K562 (cell line): ENCODE results near the gene CCDC27. TPM values are rescaled to one million over a fixed set of nuclear protein-coding genes. Genes with fewer than 3 reads are reported as not detected.

Experiments
- ATAC-seq: fragments of 200-7000 bp; cut with Tn5 transposase; 3 replicates; pipeline ENCODE4 v1.9.1; 2020; ENCODE audit warnings: moderate library complexity
- BruUV-seq: library from RNA; stranded (reverse); fragments of 400-500 nt; replicated peaks from 2 replicates; lab custom pipeline; 2021; lab: Mats Ljungman, UMichigan
- CTCF ChIA-PET: fragments of 300-600 bp; formaldehyde crosslinking; extraction: SDS; loops from one replicate; lab custom pipeline; 2021; ENCODE audit warnings: low intra/inter-chr PET ratio; lab: Yijun Ruan, JAX
- POLR2A ChIA-PET: fragments of 300-600, 350-650 bp; sonication (Branson Sonifier 250); formaldehyde crosslinking; extraction: SDS; loops from one replicate; lab custom pipeline; 2021; ENCODE audit warnings: antibody characterized with exemption, inconsistent platforms; lab: Yijun Ruan, JAX
- DNase-seq, 4 experiments: peaks; one replicate each; pipeline versions ENCODE4 v3.0.0 to v3.0.0-alpha.2; 2011 to 2018; ENCODE audit warnings: low spot score in 3 of 4, mixed read lengths in 3 of 4; ENCODE audit errors: extremely low read depth in 1 of 4
- FAIRE-seq: peaks from 2 replicates; lab custom pipeline; 2011; peaks lifted over from hg19 to GRCh38; lab: Jason Lieb, UNC
- H2AFZ ChIP-seq: 2 replicates; pipeline ENCODE4 v1.6.0; 2011; ENCODE audit warnings: low read depth, low read length, control low read depth, inconsistent platforms
- H3K27ac ChIP-seq: fragments of 200-600 bp; 3 replicates; pipeline ENCODE4 v1.8.0; 2011; ENCODE audit warnings: low read depth, mild to moderate bottlenecking, control low read depth, inconsistent platforms, low read length, moderate library complexity, mixed read lengths; ENCODE audit errors: extremely low read depth
- H3K27me3 ChIP-seq, 2 experiments: fragments of 300-600 bp in 1 of 2; 2 replicates in 1 of 2; 3 replicates in 1 of 2; pipeline versions ENCODE4 v1.6.0 to v1.8.0; 2011; ENCODE audit warnings: inconsistent platforms in 2 of 2, low read length in 2 of 2, mild to moderate bottlenecking in 1 of 2, mixed read lengths in 1 of 2, moderate library complexity in 1 of 2; ENCODE audit not compliant: control insufficient read depth in 2 of 2, insufficient read depth in 2 of 2
- H3K36me3 ChIP-seq: fragments of 300-600 bp; 3 replicates; pipeline ENCODE4 v1.8.0; 2011; ENCODE audit warnings: mild to moderate bottlenecking, low read length, inconsistent platforms; ENCODE audit not compliant: control insufficient read depth, insufficient read depth
- H3K4me1 ChIP-seq, 2 experiments: fragments of 200-600 bp in 1 of 2; replicated peaks in 1 of 2; 2 replicates in 1 of 2; 3 replicates in 1 of 2; pipeline versions ENCODE4 v1.5.1 to v1.8.0; 2011; ENCODE audit warnings: inconsistent platforms in 2 of 2, low read length in 2 of 2, mild to moderate bottlenecking in 1 of 2, mixed read lengths in 1 of 2, moderate library complexity in 1 of 2; ENCODE audit not compliant: control insufficient read depth in 2 of 2, insufficient read depth in 2 of 2
- H3K4me2 ChIP-seq: 2 replicates; pipeline ENCODE4 v1.6.1; 2011; ENCODE audit warnings: low read length, control low read depth, inconsistent platforms, mixed read lengths; ENCODE audit not compliant: insufficient read depth
- H3K4me3 ChIP-seq: fragments of 200-600 bp; sonication (generic), shearing (Covaris generic); 2 replicates; pipeline ENCODE4 v1.5.1; 2016; ENCODE audit warnings: control low read depth, inconsistent platforms
- H3K79me2 ChIP-seq: fragments of 200-600 bp; 3 replicates; pipeline ENCODE4 v1.8.0; 2011; ENCODE audit warnings: low read length, inconsistent platforms; ENCODE audit not compliant: control insufficient read depth, insufficient read depth
- H3K9ac ChIP-seq, 2 experiments: 2 replicates each; pipeline versions ENCODE4 v1.6.0 to v1.6.1; 2011; ENCODE audit warnings: low read depth in 2 of 2, low read length in 2 of 2, control low read depth in 1 of 2, inconsistent platforms in 1 of 2, mild to moderate bottlenecking in 1 of 2, mixed read lengths in 1 of 2; ENCODE audit not compliant: insufficient read depth in 1 of 2
- H3K9me1 ChIP-seq: one replicate; pipeline ENCODE4 v1.6.0; 2011; ENCODE audit warnings: inconsistent platforms, mild to moderate bottlenecking, low read length, moderate library complexity; ENCODE audit not compliant: control insufficient read depth, insufficient read depth
- H3K9me3 ChIP-seq: replicated peaks from 2 replicates; pipeline ENCODE4 v1.5.1; 2011; ENCODE audit warnings: low read depth, low read length, inconsistent platforms; ENCODE audit not compliant: control insufficient read depth, insufficient read depth
- H4K20me1 ChIP-seq: replicated peaks from 2 replicates; pipeline ENCODE4 v1.6.1; 2011; ENCODE audit warnings: low read length, inconsistent platforms, mixed read lengths; ENCODE audit not compliant: control insufficient read depth, insufficient read depth
- ESRRA ChIP-seq: fragments of 450-650 bp; IDR thresholded peaks from 2 replicates; pipeline ENCODE4 v1.6.1; 2014; ENCODE audit warnings: low read depth, mild to moderate bottlenecking, moderate library complexity, borderline replicate concordance
- JUNB ChIP-seq: fragments of 450-650 bp; formaldehyde crosslinking; conservative IDR thresholded peaks from 2 replicates; pipeline ENCODE4 v1.4.0; 2020; ENCODE audit warnings: mild to moderate bottlenecking
- WGBS: fragments of 100-300 bp; shearing (Covaris generic); methylation state at CpG from one replicate; pipeline ENCODE4 v1.1.6; 2016; ENCODE audit warnings: low coverage, mixed read lengths; ENCODE audit not compliant: insufficient coverage; ENCODE audit errors: missing lambda C conversion rate; 5-methylcytosine and 5-hydroxymethylcytosine counted together
- in situ Hi-C: fragments of 300-500 bp; cut with MboI; formaldehyde crosslinking; loops from 4 replicates; pipeline ENCODE4 v1.15.0; 2018; ENCODE audit warnings: inconsistent platforms, mixed read lengths
- intact Hi-C: fragments of 100-400 bp; cut with micrococcal nuclease; formaldehyde crosslinking; loops from 2 replicates; pipeline ENCODE4 v1.14.2; 2022
- polyA plus RNA-seq, 8 experiments: library from polyadenylated mRNA; depleted of rRNA in 4 of 8; stranded (reverse) in 5 of 8; unstranded in 3 of 8; fragments of >200 nt; fragmentation: Nextera tagmentation in 2 of 8; fragmentation: Illumina TruSeq in 1 of 8; extraction: Ambion mirVana in 2 of 8; extraction: Trizol in 1 of 8; gene quantifications; 2 replicates each; pipeline versions ENCODE4 v1.2.1 to v1.2.3, GENCODE V29; 2011 to 2014; ENCODE audit warnings: inconsistent platforms in 1 of 8, missing spikeins in 1 of 8
- total RNA-seq, 7 experiments: library from RNA; depleted of rRNA in 6 of 7; stranded (reverse); fragments of >200 nt in 6 of 7; fragmentation: Illumina TruSeq in 2 of 7; extraction: Trizol in 2 of 7; gene quantifications; 2 replicates each; pipeline versions ENCODE4 v1.2.1 to v1.2.3, GENCODE V29; 2011 to 2021; ENCODE audit warnings: low replicate concordance in 1 of 7
- TF ChIP-seq, protein P1 (sequence below), 2 experiments: fragments of 150-350 bp in 1 of 2; IDR thresholded peaks; 2 replicates each; pipeline ENCODE4 v1.6.1; 2012 to 2016; ENCODE audit warnings: low read depth in 2 of 2, low read length in 2 of 2, mild to moderate bottlenecking in 1 of 2, moderate library complexity in 1 of 2

CCDC27 gene
- total and polyA plus RNA-seq, 9 of the 15 experiments (the other 6 are each of a cell fraction or from before 2014, with no cell fraction given) = 0.01 to 0.04 TPM; not detected in 7

DNA sequence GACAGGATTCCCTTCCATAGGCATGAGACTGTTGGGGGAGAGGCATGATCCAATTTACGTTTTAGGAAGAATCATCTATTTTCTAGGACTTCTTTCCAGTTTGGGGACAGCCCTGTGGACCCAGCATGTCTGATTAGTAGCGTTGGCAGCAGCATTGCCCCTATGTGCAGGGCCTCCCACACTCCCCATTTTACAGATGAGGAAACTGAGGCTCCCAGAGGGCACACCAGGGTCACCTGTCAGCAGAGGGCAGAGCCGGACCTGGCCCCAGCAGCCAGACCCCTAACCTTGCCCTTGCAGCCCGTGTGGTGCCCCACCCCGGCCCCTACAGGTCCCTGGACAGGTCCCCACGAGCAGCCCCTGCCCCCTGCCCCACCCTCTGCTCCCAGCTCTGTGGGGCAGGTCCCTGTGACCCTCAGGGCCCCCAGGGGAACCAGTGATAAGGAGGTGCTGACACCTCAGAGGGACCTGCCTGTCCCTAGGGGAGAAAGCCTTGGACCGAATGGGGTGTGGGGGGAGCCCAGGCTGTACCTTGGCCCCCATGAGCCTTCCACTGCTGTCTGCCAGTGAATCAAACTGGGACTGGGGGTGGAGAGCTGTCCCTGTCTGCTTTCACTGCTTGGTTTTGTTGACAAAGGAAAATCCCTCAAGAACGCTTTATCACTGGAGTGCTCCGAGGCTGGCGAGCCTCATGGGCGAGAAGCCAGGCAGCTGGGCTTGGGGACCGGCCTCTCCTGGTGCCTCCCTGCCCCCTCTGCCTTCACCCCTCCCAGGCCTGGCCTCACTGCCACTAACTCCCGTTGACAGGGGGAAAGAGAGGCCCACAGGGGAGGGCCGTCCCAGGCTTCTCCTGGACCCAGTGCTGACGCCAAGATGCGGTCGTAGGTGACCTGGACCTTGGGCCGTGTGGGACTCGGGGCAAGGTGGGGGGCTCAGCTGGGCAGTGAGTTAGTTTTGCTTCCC lies 39.4 kb upstream of the CCDC27 start:
- intact Hi-C loops (no loop called here), in situ Hi-C loops (no loop called here)
- no peaks in the 10 kb centered on the region for H3K9me3 ChIP-seq
- ChIA-PET CTCF (interaction anchor here (0.7 kb wide), 1 partner anchor 269 kb away, joined by 3 read pairs; no protein-coding TSS in a partner anchor), POLR2A (interaction anchor here (0.6 to 1.4 kb wide), 4 partner anchors 10 to 208 kb away, joined by 3 to 5 read pairs (median 3); no protein-coding TSS in a partner anchor)
- H3K9ac ChIP-seq = no peak overlapping the region; a peak in 1 of 4 replicates
- peaks cover 65% of the 10 kb centered on the region for H4K20me1 ChIP-seq
- H3K9me1 ChIP-seq = peaks cover 3% of the 10 kb centered on the region
- BruUV-seq = no TSS peak
- no peak for ATAC-seq
- WGBS = 3% methylated on average over 19 of the region's 19 CpGs
- FAIRE-seq = no peak
- peaks cover 25 to 91% of the 10 kb centered on the region in 2 experiments; a peak in 4 of 5 replicates for H3K27me3 ChIP-seq
- DNase-seq = no peak
- no peak overlapping the region for H3K4me3 ChIP-seq
- no peaks in the 10 kb centered on the region for H3K36me3 ChIP-seq
- no peak overlapping the region for H3K27ac ChIP-seq
- TF ChIP-seq ESRRA (peak; percentile 87), JUNB (no peak)
- TF ChIP-seq, protein P1, sequence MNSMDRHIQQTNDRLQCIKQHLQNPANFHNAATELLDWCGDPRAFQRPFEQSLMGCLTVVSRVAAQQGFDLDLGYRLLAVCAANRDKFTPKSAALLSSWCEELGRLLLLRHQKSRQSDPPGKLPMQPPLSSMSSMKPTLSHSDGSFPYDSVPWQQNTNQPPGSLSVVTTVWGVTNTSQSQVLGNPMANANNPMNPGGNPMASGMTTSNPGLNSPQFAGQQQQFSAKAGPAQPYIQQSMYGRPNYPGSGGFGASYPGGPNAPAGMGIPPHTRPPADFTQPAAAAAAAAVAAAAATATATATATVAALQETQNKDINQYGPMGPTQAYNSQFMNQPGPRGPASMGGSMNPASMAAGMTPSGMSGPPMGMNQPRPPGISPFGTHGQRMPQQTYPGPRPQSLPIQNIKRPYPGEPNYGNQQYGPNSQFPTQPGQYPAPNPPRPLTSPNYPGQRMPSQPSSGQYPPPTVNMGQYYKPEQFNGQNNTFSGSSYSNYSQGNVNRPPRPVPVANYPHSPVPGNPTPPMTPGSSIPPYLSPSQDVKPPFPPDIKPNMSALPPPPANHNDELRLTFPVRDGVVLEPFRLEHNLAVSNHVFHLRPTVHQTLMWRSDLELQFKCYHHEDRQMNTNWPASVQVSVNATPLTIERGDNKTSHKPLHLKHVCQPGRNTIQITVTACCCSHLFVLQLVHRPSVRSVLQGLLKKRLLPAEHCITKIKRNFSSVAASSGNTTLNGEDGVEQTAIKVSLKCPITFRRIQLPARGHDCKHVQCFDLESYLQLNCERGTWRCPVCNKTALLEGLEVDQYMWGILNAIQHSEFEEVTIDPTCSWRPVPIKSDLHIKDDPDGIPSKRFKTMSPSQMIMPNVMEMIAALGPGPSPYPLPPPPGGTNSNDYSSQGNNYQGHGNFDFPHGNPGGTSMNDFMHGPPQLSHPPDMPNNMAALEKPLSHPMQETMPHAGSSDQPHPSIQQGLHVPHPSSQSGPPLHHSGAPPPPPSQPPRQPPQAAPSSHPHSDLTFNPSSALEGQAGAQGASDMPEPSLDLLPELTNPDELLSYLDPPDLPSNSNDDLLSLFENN (IDR thresholded peaks at IDR 0.05; ENCODE audit: low read depth in 2 of 2, low read length in 2 of 2) = no peak
- H3K79me2 ChIP-seq = no peaks in the 10 kb centered on the region
- no peak overlapping the region for H2AFZ ChIP-seq
- peaks cover 0 to 48% of the 10 kb centered on the region in 2 experiments; a peak in 2 of 5 replicates for H3K4me1 ChIP-seq
- H3K4me2 ChIP-seq = no peak overlapping the region
